ENCODE data around the gene SH3RF3.

Gene SH3RF3

GRCh38 chr2:109345653-109346480 is 216.9 kb downstream of the SH3RF3 start:
- DNase-seq = peak; percentile 31

GRCh38 chr2:109346601-109347228 is 217.7 kb downstream of the SH3RF3 start:
- no peak for DNase-seq

GRCh38 chr2:109347626-109348025 is 218.6 kb downstream of the SH3RF3 start:
- DNase-seq = no peak

- no peak for DNase-seq
Observed at GRCh38 chr2:109348190-109348589, 219.2 kb downstream of the SH3RF3 start.

GRCh38 chr2:109348671-109349502 is 219.9 kb downstream of the SH3RF3 start:
- DNase-seq = no peak

- DNase-seq = no peak
Observed at GRCh38 chr2:109349503-109350465, 220.8 kb downstream of the SH3RF3 start.

GRCh38 chr2:109350526-109350925 is 221.5 kb downstream of the SH3RF3 start:
- DNase-seq = no peak

GRCh38 chr2:109351164-109351756 is 222.3 kb downstream of the SH3RF3 start:
- no peak for DNase-seq

- no peak for DNase-seq
Observed at GRCh38 chr2:109352056-109352897, 223.3 kb downstream of the SH3RF3 start.

GRCh38 chr2:109352898-109353689 is 224.1 kb downstream of the SH3RF3 start:
- no peak for DNase-seq

GRCh38 chr2:109353806-109354745 is 225.1 kb downstream of the SH3RF3 start:
- DNase-seq = no peak

- DNase-seq = no peak
Observed at GRCh38 chr2:109355192-109355843, 226.3 kb downstream of the SH3RF3 start.

- DNase-seq = no peak
Observed at GRCh38 chr2:109356324-109357035, 227.5 kb downstream of the SH3RF3 start.

GRCh38 chr2:109364217-109364616 is 235.2 kb downstream of the SH3RF3 start:
- DNase-seq = no peak

GRCh38 chr2:109365131-109365530 is 236.1 kb downstream of the SH3RF3 start:
- no peak for DNase-seq

GRCh38 chr2:109367683-109368082 is 238.7 kb downstream of the SH3RF3 start:
- DNase-seq = no peak

GRCh38 chr2:109368798-109369197 is 239.8 kb downstream of the SH3RF3 start:
- no peak for DNase-seq

Data from NCI-H1105 (cell line).